Globus pallidus (tissue), 1 donor: Measurements from ENCODE around the gene ABCD3.
A peak's percentile ranks its signal among the peaks of the same experiment; 100 is the strongest.
"Not testable (repeated sequence)": the region's sequence is repeated elsewhere in the genome, so short reads cannot be mapped to it uniquely, and the experiment has no call there.

Source experiments
- DNase-seq: peaks from one replicate; pipeline ENCODE4 v3.0.0-alpha.2; 2015; ENCODE audit warnings: low spot score

Gene ABCD3

GRCh38 chr1:94413311-94413710 lies 4.9 kb upstream of the ABCD3 start:
- DNase-seq = no peak

- DNase-seq = peak; percentile 96
Measured at GRCh38 chr1:94416901-94417727, 1.1 kb upstream of the ABCD3 start.

DNA sequence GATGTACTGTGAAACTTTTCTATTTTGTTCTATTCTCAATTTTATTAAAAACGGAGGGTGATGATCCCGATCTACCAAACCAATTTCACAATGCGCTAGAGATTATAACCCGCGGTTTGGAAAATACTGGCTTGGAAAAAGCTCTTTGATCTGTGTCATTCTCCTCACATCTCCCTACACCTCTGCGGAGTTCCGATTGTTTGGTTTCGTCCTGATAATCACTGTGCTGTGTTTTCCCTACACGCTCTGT lies 536 bp upstream of the ABCD3 start:
- DNase-seq = no peak

GRCh38 chr1:94418664-94419655 lies 771 bp downstream of the ABCD3 start:
- peak; percentile 47 for DNase-seq

DNA sequence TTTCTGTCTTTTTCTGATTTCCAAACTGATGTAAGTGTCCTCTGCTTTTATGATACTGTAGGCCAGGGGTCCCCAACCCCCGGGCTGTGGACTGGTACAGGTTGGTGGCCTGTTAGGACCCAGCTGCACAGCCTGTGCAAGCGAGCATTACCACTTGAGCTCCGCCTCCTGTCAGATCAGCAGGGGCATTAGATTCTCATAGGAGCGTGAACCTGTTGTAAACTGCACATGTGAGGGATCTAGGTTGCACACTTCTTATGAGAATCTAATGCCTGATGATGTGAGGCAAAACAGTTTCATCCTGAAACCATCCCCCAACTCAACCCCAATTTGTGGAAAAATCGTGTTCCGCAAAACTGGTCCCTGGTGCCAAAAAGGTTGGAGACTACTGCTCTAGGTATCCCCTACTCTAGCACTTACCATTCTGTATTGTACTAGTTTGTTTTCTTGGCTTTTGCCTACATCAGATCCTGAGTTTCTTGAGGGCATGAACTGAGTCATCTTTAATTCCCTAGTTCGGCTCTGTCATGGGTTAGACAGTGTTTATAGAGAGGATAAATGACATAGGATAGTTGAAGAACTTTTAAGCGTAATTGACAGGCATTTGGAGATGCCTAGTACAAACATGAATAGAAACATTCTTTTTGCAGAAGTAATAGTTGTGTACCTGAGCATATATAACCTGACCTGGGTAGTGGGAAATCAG lies 4.1 kb downstream of the ABCD3 start:
- no peak for DNase-seq

- DNase-seq = no peak
Measured at GRCh38 chr1:94425821-94426484, 7.8 kb downstream of the ABCD3 start.

GRCh38 chr1:94426485-94426870 lies 8.3 kb downstream of the ABCD3 start:
- DNase-seq = not testable (repeated sequence)

- DNase-seq = no peak
Measured at GRCh38 chr1:94428441-94428840, 10.3 kb downstream of the ABCD3 start.

GRCh38 chr1:94428927-94429528 lies 10.8 kb downstream of the ABCD3 start:
- DNase-seq = not testable (repeated sequence)

DNA sequence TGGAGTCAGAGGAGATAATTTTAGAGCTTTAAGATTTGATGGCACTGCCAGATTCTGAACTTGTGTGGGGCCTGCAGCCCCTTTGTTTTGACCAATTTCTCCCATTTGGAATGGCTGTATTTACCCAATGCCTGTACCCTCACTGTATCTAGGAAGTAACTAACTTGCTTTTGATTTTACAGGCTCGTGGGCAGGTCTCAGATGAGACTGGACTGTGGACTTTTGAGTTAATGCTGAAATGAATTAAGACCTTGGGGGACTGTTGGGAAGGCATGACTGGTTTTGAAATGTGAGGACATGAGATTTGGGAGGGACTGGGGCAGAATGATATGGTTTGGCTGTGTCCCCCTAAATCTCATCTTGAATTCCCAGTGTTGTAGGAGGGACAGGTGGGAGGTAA lies 11.9 kb downstream of the ABCD3 start:
- not testable (repeated sequence) for DNase-seq

DNA sequence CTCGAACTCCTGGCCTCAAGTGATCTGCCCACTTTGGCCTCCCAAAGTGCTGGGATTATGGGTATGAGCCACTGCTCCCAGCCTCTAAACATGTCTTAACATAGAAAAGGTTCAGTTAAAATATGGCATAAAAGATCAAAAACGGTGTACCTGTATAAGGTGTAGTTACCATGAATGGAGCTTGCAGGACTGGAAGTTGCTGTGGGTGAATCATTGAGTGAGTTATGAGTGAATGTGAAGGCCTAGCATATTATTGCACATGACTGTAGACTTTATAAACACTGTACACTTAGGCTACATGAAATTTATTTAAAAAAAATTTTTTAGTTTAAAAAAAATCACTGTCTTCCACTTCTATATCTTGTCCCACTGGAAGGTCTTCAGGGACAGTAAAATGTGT lies 15.7 kb downstream of the ABCD3 start:
- DNase-seq = no peak

DNA sequence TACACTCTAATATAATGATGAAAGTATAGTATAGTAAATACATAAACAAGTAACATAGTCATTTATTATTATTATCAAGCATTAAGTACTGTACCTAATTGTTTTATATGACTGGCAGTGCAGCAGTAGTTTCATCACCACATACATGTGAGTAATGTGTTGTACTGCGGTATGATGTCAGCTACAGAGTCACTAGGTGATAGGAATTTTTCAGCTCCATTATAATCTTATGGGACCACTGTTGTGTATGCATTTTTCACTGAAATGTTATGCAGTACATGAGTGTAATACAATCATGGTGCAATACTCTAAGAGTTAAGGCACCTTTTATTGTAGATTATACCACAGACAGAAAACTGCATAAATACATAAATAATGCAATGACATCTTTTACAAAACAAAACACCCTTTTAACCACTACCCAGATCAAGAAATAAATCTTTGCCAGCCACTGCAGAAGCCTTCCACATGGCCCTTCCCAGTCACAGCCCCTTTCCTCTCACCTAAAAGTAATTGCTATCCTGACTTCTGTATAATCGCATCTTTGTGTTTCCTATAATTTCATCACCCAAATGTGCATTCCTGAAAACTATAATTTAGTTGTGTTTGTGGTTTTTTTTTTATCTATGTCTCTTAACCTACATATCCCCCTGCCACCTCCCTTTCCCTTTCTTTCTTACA lies 16.3 kb downstream of the ABCD3 start:
- no peak for DNase-seq

GRCh38 chr1:94438692-94439276 lies 20.6 kb downstream of the ABCD3 start:
- no peak for DNase-seq

- no peak for DNase-seq
Measured at GRCh38 chr1:94440088-94440487, 21.9 kb downstream of the ABCD3 start.

DNA sequence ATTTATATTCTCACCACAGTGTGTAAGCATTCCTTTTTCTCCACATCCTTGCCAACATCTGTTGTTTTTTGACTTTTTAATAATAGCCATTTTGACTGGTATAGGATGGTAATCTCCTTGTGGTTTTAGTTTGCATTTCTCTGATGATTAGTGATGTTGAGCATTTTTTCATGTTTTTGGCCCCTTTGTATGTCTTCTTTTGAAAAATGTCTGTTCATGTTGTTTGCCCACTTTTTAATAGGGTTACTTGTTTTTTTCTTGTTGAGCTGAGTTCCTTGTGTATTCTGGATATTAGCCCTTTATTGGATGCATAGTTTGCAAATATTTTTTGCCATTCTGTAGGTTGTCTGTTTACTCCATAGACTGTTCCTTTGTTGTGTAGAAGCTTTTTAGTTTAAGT lies 24.9 kb downstream of the ABCD3 start:
- DNase-seq = not testable (repeated sequence)

DNA sequence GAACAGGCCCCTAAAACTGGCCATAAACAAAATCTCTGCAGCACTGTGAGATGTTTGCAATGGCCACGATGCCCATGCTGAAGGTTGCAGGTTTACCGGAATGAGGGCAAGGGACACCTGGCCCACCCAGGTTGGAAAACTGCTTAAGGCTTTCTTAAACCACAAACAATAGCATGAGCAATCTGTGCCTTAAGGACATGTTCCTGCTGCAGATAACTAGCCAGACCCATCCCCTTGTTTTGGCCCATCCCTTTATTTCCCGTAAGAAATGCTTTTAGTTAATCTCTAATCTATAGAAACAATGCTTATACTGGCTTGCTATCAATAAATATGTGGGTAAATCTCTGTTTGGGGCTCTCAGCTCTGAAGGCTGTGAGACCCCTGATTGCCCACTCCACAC lies 26.6 kb downstream of the ABCD3 start:
- DNase-seq = not testable (repeated sequence)

DNA sequence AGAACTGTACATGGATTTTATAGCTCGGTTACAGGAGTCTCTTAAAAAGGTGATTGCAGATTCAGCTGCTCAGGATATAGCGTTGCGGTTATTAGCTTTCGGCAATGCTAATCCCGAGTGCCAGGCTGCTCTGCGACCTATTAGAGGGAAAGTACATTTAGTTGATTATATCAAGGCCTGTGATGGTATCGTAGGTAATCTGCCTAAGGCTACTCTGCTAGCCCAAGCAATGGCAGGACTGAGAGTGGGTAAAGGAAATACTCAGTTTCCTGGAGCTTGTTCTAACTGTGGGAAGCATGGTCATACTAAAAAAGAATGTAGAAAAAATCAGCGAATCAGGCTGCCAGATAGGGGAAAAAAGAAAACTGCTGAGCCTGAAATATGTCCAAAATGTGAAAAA lies 27.5 kb downstream of the ABCD3 start:
- not testable (repeated sequence) for DNase-seq

DNA sequence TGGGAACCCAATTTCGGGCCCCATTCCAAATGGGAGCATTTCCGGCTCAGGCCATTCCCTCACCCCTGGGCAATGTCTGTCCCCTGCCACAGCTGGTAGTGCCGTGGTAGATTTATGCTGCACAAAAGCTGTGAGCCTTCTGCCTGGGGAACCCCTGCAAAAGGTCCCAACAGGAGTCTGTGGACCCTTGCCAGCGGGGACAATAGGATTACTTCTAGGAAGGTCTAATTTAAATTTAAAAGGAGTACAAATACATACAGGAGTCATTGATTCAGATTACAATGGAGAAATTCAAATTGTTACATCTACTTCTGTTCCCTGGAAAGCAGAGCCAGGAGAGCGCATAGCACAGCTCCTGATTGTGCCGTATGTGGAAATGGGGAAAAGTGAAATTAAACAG lies 28.0 kb downstream of the ABCD3 start:
- DNase-seq = not testable (repeated sequence)

DNA sequence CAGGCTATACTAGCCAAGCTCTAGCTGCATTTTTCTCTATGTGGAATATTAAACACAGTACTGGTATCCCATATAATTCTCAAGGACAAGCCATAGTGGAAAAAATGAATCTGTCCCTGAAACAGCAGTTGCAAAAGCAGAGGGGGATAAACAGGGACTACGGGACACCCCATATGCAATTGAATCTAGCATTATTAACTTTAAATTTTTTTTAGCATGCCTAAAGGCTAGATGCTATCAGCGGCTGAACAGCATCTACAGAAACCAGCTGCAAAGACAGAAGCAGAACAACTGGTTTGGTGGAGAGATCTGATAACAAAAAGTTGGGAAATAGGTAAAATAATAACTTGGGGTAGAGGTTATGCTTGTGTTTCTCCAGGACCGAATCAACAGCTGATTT lies 30.6 kb downstream of the ABCD3 start:
- not testable (repeated sequence) for DNase-seq

GRCh38 chr1:94456736-94457135 lies 38.5 kb downstream of the ABCD3 start:
- DNase-seq = no peak

GRCh38 chr1:94462606-94463005 lies 44.4 kb downstream of the ABCD3 start:
- no peak for DNase-seq
